ENCODE measurements around the gene PARD3B. TPM values are rescaled to one million over a fixed set of nuclear protein-coding genes. Genes with fewer than 3 reads are reported as not detected.

Gene PARD3B
- total RNA-seq, 1 donor from 2014 or later: 0.66 TPM

DNA sequence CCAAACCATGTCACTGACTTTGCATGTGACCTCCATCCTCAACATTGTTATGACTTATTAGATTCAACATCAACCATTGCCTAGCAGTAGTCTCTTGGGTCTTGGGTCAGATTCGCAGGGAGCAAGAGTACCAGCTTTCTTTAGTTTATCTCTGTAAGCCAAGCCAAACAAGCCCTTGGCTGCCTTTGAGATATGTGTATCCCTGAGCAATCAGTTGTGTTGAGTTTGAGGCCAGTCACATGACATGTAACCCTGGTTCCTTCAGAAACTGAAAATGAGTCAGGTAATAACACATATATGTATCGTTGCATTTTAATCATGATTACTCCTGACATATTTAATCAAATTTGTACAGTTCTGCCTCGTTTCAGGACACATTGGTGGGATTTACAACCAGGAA, 173.3 kb downstream of the PARD3B start:
- TF ChIP-seq, protein P1, sequence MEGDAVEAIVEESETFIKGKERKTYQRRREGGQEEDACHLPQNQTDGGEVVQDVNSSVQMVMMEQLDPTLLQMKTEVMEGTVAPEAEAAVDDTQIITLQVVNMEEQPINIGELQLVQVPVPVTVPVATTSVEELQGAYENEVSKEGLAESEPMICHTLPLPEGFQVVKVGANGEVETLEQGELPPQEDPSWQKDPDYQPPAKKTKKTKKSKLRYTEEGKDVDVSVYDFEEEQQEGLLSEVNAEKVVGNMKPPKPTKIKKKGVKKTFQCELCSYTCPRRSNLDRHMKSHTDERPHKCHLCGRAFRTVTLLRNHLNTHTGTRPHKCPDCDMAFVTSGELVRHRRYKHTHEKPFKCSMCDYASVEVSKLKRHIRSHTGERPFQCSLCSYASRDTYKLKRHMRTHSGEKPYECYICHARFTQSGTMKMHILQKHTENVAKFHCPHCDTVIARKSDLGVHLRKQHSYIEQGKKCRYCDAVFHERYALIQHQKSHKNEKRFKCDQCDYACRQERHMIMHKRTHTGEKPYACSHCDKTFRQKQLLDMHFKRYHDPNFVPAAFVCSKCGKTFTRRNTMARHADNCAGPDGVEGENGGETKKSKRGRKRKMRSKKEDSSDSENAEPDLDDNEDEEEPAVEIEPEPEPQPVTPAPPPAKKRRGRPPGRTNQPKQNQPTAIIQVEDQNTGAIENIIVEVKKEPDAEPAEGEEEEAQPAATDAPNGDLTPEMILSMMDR (IDR thresholded peaks at IDR 0.05; ENCODE audit: partially characterized antibody, unreplicated experiment): no peak
- H3K9me3 Mint-ChIP-seq (ENCODE audit: unreplicated experiment): no peaks in the 10 kb centered on the region
- H3K4me1 Mint-ChIP-seq (ENCODE audit: low read depth, unreplicated experiment): peaks cover 2% of the 10 kb centered on the region
- H3K36me3 Mint-ChIP-seq (ENCODE audit: unreplicated experiment): no peaks in the 10 kb centered on the region
- H3K27me3 Mint-ChIP-seq (ENCODE audit: unreplicated experiment): no peaks in the 10 kb centered on the region
- H3K27ac Mint-ChIP-seq (ENCODE audit: unreplicated experiment): no peak overlapping the region
- no peak for DNase-seq
- H3K4me3 Mint-ChIP-seq (ENCODE audit: unreplicated experiment): no peak overlapping the region

DNA sequence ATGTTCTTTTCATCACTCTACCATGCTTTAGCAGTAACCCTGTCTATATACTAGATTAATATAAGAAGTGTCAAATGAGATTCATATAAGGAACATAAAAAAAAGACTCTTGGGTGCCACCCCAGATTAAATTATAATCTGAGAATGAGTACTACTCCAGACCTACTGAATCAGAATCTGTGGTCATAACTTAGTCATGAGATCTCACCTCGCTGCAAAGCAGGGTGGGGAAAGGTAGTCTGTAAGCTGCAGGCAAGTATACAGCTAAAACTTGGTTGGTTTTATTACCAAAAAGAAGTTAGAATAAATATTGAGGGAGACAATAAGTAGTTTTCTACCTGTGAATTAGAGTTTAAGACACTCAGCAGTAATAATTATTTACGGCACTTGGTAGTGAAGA, 175.6 kb downstream of the PARD3B start:
- Mint-ChIP-seq H3K4me3 (ENCODE audit: unreplicated experiment) (no peak overlapping the region), H3K27ac (ENCODE audit: unreplicated experiment) (no peak overlapping the region), H3K27me3 (ENCODE audit: unreplicated experiment) (no peaks in the 10 kb centered on the region), H3K36me3 (ENCODE audit: unreplicated experiment) (no peaks in the 10 kb centered on the region), H3K4me1 (ENCODE audit: low read depth, unreplicated experiment) (no peaks in the 10 kb centered on the region), H3K9me3 (ENCODE audit: unreplicated experiment) (no peaks in the 10 kb centered on the region)
- TF ChIP-seq, protein P1 (IDR thresholded peaks at IDR 0.05; ENCODE audit: partially characterized antibody, unreplicated experiment): no peak
- DNase-seq: no peak

DNA sequence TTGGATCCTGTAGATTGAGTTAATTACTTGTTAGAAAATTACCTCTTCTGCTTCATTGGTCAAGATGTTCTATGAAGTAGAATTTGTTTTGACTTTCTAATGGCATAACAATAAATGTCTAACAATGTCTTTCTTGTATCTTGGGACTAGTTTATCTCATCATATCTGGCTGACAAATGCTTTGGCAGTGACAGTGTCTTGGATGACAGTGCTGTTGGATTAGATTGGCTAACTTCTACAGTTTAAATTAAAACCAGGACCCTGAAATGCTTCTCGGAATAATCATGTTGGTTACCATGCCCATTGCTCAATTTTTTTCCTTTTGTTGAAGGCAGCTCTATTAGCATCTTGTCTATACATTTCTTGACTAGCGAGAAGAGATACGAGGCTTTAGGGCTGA, 176.9 kb downstream of the PARD3B start:
- no peak overlapping the region for H3K4me3 Mint-ChIP-seq (ENCODE audit: unreplicated experiment)
- no peaks in the 10 kb centered on the region for H3K9me3 Mint-ChIP-seq (ENCODE audit: unreplicated experiment)
- H3K27ac Mint-ChIP-seq (ENCODE audit: unreplicated experiment): no peak overlapping the region
- H3K27me3 Mint-ChIP-seq (ENCODE audit: unreplicated experiment): no peaks in the 10 kb centered on the region
- H3K4me1 Mint-ChIP-seq (ENCODE audit: low read depth, unreplicated experiment): no peaks in the 10 kb centered on the region
- no peak for DNase-seq
- TF ChIP-seq, protein P1 (IDR thresholded peaks at IDR 0.05; ENCODE audit: partially characterized antibody, unreplicated experiment): no peak
- no peaks in the 10 kb centered on the region for H3K36me3 Mint-ChIP-seq (ENCODE audit: unreplicated experiment)

DNA sequence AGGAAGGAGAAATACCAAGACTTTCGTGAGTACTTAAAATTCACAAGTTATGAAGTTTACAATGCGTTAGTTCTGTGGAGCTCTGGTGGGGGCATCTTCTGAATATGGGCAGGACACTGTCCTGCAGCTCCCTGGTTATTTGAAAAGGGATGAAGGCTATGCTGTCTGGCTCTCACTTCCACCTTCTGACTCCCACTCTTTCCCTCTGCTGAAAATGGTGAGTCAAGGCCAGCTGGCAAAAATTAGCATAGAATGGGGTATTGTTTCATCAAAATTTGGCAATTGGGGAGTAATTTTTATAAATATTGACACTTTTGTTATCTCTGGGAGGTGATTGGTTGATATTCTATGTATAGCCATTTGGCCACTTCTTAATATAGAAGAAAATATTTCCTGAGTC, 177.4 kb downstream of the PARD3B start:
- Mint-ChIP-seq H3K4me1 (ENCODE audit: low read depth, unreplicated experiment) (no peaks in the 10 kb centered on the region), H3K27me3 (ENCODE audit: unreplicated experiment) (no peaks in the 10 kb centered on the region), H3K36me3 (ENCODE audit: unreplicated experiment) (no peaks in the 10 kb centered on the region), H3K4me3 (ENCODE audit: unreplicated experiment) (no peak overlapping the region), H3K27ac (ENCODE audit: unreplicated experiment) (no peak overlapping the region), H3K9me3 (ENCODE audit: unreplicated experiment) (no peaks in the 10 kb centered on the region)
- TF ChIP-seq, protein P1 (IDR thresholded peaks at IDR 0.05; ENCODE audit: partially characterized antibody, unreplicated experiment): no peak
- DNase-seq: no peak

DNA sequence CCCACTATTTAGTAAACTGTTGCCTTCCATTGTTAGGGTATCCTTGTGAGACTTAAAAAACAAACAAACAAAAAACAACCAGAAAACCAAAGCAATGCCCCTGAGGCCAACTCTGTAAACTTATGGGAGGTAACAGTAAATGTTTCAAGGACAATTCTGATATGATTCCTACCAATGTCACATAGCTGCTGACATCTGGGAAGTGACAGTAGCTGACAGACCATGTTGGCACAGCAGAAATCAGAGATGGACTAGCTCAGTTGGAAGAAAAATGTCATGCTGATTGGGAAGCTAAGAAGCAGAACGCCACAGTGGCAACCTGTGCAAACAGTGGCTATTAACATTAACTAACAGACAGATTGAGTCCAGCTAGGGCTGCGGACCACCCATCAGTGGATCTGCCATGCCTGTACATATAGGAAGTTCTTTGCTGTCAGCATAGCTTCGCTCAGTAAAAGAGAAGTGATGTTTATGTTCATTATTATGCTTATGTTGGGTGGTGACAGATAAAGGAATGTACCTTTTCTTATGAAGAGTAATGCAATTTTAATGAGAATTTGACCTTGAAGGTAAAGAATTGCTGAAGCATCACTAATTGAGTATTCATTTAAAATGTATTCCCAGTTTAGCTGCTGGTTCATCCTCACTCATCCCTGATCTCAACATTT, 180.6 kb downstream of the PARD3B start:
- TF ChIP-seq, protein P1 (IDR thresholded peaks at IDR 0.05; ENCODE audit: partially characterized antibody, unreplicated experiment): no peak
- DNase-seq: no peak
- Mint-ChIP-seq H3K36me3 (ENCODE audit: unreplicated experiment) (no peaks in the 10 kb centered on the region), H3K9me3 (ENCODE audit: unreplicated experiment) (no peaks in the 10 kb centered on the region), H3K27ac (ENCODE audit: unreplicated experiment) (no peak overlapping the region), H3K4me3 (ENCODE audit: unreplicated experiment) (no peak overlapping the region), H3K27me3 (ENCODE audit: unreplicated experiment) (no peaks in the 10 kb centered on the region), H3K4me1 (ENCODE audit: low read depth, unreplicated experiment) (no peaks in the 10 kb centered on the region)
